Measurements from ENCODE around the gene RPS6KA6.

Gene RPS6KA6

DNA sequence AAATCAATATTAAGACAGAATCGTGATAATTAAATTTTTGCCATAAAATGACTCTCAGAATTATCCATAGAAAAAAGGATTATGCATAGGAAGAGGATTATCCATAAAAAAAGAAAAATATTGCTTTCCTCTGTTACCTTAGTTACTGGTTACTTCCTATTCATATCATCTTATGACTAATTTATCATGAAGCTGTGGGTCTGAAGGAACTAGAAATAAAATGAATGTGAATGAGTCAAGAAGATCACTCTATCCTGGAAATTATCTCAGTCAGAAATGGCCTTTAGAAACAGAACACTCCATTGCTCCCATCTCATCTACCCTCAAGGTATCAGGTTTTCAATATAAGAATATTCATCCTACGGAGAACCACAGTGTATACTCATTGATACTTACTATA lies 19.4 kb downstream of the RPS6KA6 start:
- no peak overlapping the region for H3K4me3 ChIP-seq
- peaks cover 55% of the 10 kb centered on the region for H3K27me3 ChIP-seq
- no peaks in the 10 kb centered on the region for H3K9me3 ChIP-seq
- no peaks in the 10 kb centered on the region for H4K20me1 ChIP-seq
- no peak overlapping the region for H3K9ac ChIP-seq
- H3K36me3 ChIP-seq = no peaks in the 10 kb centered on the region
- no peaks in the 10 kb centered on the region for H3K4me1 ChIP-seq
- H3K4me2 ChIP-seq = no peak overlapping the region
- H3K27ac ChIP-seq = no peak overlapping the region
- TF ChIP-seq Cebpa-rat (IDR thresholded peaks at IDR 0.05) = no peak

- no peaks in the 10 kb centered on the region for H3K9me3 ChIP-seq
- H3K36me3 ChIP-seq = no peaks in the 10 kb centered on the region
- no peaks in the 10 kb centered on the region for H4K20me1 ChIP-seq
- no peak overlapping the region for H3K4me3 ChIP-seq
- no peak overlapping the region for H3K9ac ChIP-seq
- H3K27me3 ChIP-seq = peaks cover 50% of the 10 kb centered on the region
- H3K4me2 ChIP-seq = no peak overlapping the region
- no peaks in the 10 kb centered on the region for H3K4me1 ChIP-seq
- H3K27ac ChIP-seq = no peak overlapping the region
- no peak for TF ChIP-seq Cebpa-rat (IDR thresholded peaks at IDR 0.05)
Measured at GRCh38 chrX:84168095-84168494, 19.9 kb downstream of the RPS6KA6 start.

GRCh38 chrX:84165711-84166110 lies 22.3 kb downstream of the RPS6KA6 start:
- no peaks in the 10 kb centered on the region for H4K20me1 ChIP-seq
- H3K9me3 ChIP-seq = no peaks in the 10 kb centered on the region
- no peaks in the 10 kb centered on the region for H3K4me1 ChIP-seq
- no peaks in the 10 kb centered on the region for H3K36me3 ChIP-seq
- peaks cover 55% of the 10 kb centered on the region for H3K27me3 ChIP-seq
- no peak overlapping the region for H3K27ac ChIP-seq
- no peak overlapping the region for H3K4me3 ChIP-seq
- H3K4me2 ChIP-seq = no peak overlapping the region
- TF ChIP-seq Cebpa-rat (IDR thresholded peaks at IDR 0.05) = no peak
- no peak overlapping the region for H3K9ac ChIP-seq

DNA sequence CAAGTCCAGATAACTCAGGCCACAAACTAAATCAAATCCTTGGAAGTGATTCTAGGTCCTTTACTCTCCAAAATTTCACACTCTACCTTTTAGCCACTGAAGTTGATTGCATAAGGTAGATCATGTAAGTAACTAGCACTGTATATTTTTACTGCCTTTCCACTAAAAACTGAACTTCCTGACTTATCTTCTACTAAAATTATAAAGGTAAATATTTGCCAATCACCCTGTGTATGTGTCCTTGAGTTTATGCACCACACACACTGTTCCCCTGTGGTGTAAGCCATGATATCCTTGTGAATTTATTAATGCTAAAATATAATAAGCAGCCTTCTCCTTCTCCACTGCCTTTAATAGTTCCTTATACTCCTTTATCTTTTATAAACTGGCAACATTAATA lies 25.6 kb downstream of the RPS6KA6 start:
- no peaks in the 10 kb centered on the region for H3K4me1 ChIP-seq
- no peak overlapping the region for H3K4me2 ChIP-seq
- no peaks in the 10 kb centered on the region for H3K9me3 ChIP-seq
- no peak overlapping the region for H3K27ac ChIP-seq
- no peaks in the 10 kb centered on the region for H3K36me3 ChIP-seq
- H4K20me1 ChIP-seq = no peaks in the 10 kb centered on the region
- H3K4me3 ChIP-seq = no peak overlapping the region
- H3K27me3 ChIP-seq = peaks cover 57% of the 10 kb centered on the region
- no peak overlapping the region for H3K9ac ChIP-seq
- TF ChIP-seq Cebpa-rat (IDR thresholded peaks at IDR 0.05) = no peak

GRCh38 chrX:84161641-84162040 lies 26.4 kb downstream of the RPS6KA6 start:
- H3K36me3 ChIP-seq = no peaks in the 10 kb centered on the region
- no peaks in the 10 kb centered on the region for H4K20me1 ChIP-seq
- H3K27me3 ChIP-seq = peaks cover 56% of the 10 kb centered on the region
- no peak overlapping the region for H3K4me2 ChIP-seq
- H3K4me1 ChIP-seq = no peaks in the 10 kb centered on the region
- no peak overlapping the region for H3K9ac ChIP-seq
- H3K27ac ChIP-seq = no peak overlapping the region
- H3K9me3 ChIP-seq = no peaks in the 10 kb centered on the region
- no peak overlapping the region for H3K4me3 ChIP-seq
- TF ChIP-seq Cebpa-rat (IDR thresholded peaks at IDR 0.05) = no peak

GRCh38 chrX:84160736-84161135 lies 27.3 kb downstream of the RPS6KA6 start:
- H3K4me3 ChIP-seq = no peak overlapping the region
- no peak overlapping the region for H3K4me2 ChIP-seq

GRCh38 chrX:84156821-84157220 lies 31.2 kb downstream of the RPS6KA6 start:
- no peaks in the 10 kb centered on the region for H3K9me3 ChIP-seq
- peaks cover 69% of the 10 kb centered on the region for H3K27me3 ChIP-seq
- H3K27ac ChIP-seq = no peak overlapping the region
- TF ChIP-seq Cebpa-rat (IDR thresholded peaks at IDR 0.05) = no peak
- H4K20me1 ChIP-seq = no peaks in the 10 kb centered on the region
- H3K4me1 ChIP-seq = no peaks in the 10 kb centered on the region
- no peak overlapping the region for H3K9ac ChIP-seq
- no peaks in the 10 kb centered on the region for H3K36me3 ChIP-seq
- no peak overlapping the region for H3K4me3 ChIP-seq
- H3K4me2 ChIP-seq = no peak overlapping the region

More at GRCh38 chrX:84160736-84161135, 27.3 kb downstream of the RPS6KA6 start:
- H3K9ac ChIP-seq = no peak overlapping the region
- no peaks in the 10 kb centered on the region for H4K20me1 ChIP-seq
- no peaks in the 10 kb centered on the region for H3K9me3 ChIP-seq
- H3K27me3 ChIP-seq = peaks cover 56% of the 10 kb centered on the region
- no peak overlapping the region for H3K27ac ChIP-seq
- H3K36me3 ChIP-seq = no peaks in the 10 kb centered on the region
- H3K4me1 ChIP-seq = no peaks in the 10 kb centered on the region
- no peak for TF ChIP-seq Cebpa-rat (IDR thresholded peaks at IDR 0.05)

DNA sequence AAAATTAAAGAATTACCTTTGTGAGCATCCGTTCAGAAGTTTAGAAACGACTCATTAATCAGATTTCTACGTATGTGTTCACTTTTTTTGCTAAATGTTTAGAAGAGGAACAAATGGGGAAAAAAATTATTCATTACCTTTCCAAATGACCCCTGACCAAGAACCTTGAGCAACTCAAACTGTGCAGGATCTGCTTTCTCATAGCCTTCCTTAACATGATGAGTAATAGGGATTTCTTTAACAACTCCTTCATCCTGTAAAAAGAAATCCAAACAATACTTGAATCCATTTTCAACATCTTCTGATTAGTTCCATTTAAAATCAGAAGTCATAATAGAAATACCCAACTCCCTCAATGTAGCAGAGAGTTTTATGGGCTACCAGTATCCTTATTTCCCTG lies 32.1 kb downstream of the RPS6KA6 start:
- Histone ChIP-seq H3K27me3 (peaks cover 68% of the 10 kb centered on the region), H3K4me1 (no peaks in the 10 kb centered on the region), H3K4me2 (no peak overlapping the region), H3K9ac (no peak overlapping the region), H3K27ac (no peak overlapping the region), H3K4me3 (no peak overlapping the region), H3K9me3 (no peaks in the 10 kb centered on the region), H3K36me3 (no peaks in the 10 kb centered on the region), H4K20me1 (no peaks in the 10 kb centered on the region)
- TF ChIP-seq Cebpa-rat (IDR thresholded peaks at IDR 0.05) = no peak

GRCh38 chrX:84153538-84153937 lies 34.5 kb downstream of the RPS6KA6 start:
- no peaks in the 10 kb centered on the region for H3K4me1 ChIP-seq
- peaks cover 8% of the 10 kb centered on the region; the same call in 1 of the 2 replicates for H3K9me3 ChIP-seq
- no peaks in the 10 kb centered on the region for H4K20me1 ChIP-seq
- no peak overlapping the region for H3K4me3 ChIP-seq
- H3K27me3 ChIP-seq = peaks cover 66% of the 10 kb centered on the region
- H3K9ac ChIP-seq = no peak overlapping the region
- no peak for TF ChIP-seq Cebpa-rat (IDR thresholded peaks at IDR 0.05)
- no peak overlapping the region for H3K4me2 ChIP-seq
- no peak overlapping the region for H3K27ac ChIP-seq
- H3K36me3 ChIP-seq = no peaks in the 10 kb centered on the region

- peaks cover 7% of the 10 kb centered on the region; the same call in 1 of the 2 replicates for H3K9me3 ChIP-seq
- no peak overlapping the region for H3K27ac ChIP-seq
- no peak overlapping the region for H3K4me3 ChIP-seq
- H3K4me2 ChIP-seq = no peak overlapping the region
- H3K27me3 ChIP-seq = peaks cover 67% of the 10 kb centered on the region
- TF ChIP-seq Cebpa-rat (IDR thresholded peaks at IDR 0.05) = no peak
- no peaks in the 10 kb centered on the region for H3K36me3 ChIP-seq
- no peaks in the 10 kb centered on the region for H3K4me1 ChIP-seq
- H3K9ac ChIP-seq = no peak overlapping the region
- no peaks in the 10 kb centered on the region for H4K20me1 ChIP-seq
Measured at GRCh38 chrX:84144991-84145390, 43.0 kb downstream of the RPS6KA6 start.

DNA sequence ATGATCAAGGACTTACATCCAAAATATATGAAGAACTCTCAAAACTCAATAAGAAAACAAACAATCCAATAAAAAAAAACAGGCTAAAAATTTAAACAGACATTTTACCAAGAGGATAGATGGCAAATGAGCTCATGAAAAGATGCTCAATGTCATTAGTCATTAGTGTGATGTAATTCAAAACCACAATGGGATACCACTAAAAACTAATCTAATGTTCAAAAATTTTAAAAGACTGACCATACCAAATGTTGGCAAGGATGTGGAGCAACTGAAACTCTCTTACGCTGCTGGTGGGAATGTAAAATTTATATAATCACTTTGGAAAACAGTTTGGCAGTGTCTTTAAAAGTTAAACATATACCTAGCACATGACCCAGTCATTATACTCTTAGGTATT lies 43.7 kb downstream of the RPS6KA6 start:
- Histone ChIP-seq H3K4me1 (no peaks in the 10 kb centered on the region), H3K4me3 (no peak overlapping the region), H4K20me1 (no peaks in the 10 kb centered on the region), H3K27ac (no peak overlapping the region), H3K27me3 (peaks cover 67% of the 10 kb centered on the region), H3K36me3 (no peaks in the 10 kb centered on the region), H3K9ac (no peak overlapping the region), H3K9me3 (no peaks in the 10 kb centered on the region), H3K4me2 (no peak overlapping the region)
- no peak for TF ChIP-seq Cebpa-rat (IDR thresholded peaks at IDR 0.05)

Data from BLaER1 (cell line).